HL-60 (cell line): Measurements from ENCODE around the gene MAPK12.

Experiments used
- DNase-seq, 2 experiments: peaks; one replicate each; pipeline ENCODE4 v3.0.0-alpha.2; 2010 to 2020; ENCODE audit warnings: low read depth in 1 of 2, low spot score in 1 of 2
- H3K27ac ChIP-seq: fragments of 250-450 bp; sonication (Bioruptor Pico); replicated peaks from 2 replicates; pipeline ENCODE4 v1.5.1; 2020; ENCODE audit warnings: mild to moderate bottlenecking, moderate library complexity
- H3K27me3 ChIP-seq: fragments of 250-450 bp; sonication (Bioruptor Pico); 2 replicates; pipeline ENCODE4 v1.5.1; 2021; ENCODE audit warnings: mild to moderate bottlenecking, moderate library complexity; ENCODE audit not compliant: insufficient read depth, poor library complexity, severe bottlenecking
- H3K4me3 ChIP-seq: replicated peaks from 2 replicates; pipeline ENCODE4 v1.5.1; 2011; ENCODE audit warnings: mild to moderate bottlenecking, control low read depth, low read length; ENCODE audit not compliant: insufficient read depth
- CTCF ChIP-seq: IDR thresholded peaks from one replicate; pipeline ENCODE4 v1.5.1; 2011; ENCODE audit warnings: low read length, control low read depth, inconsistent platforms; ENCODE audit not compliant: insufficient read depth
- GABPA ChIP-seq: IDR thresholded peaks from 2 replicates; pipeline ENCODE4 v1.6.1; 2012; ENCODE audit warnings: low read depth
- POLR2AphosphoS5 ChIP-seq: IDR thresholded peaks from 2 replicates; pipeline ENCODE4 v1.6.1; 2012; ENCODE audit warnings: low read depth
- REST ChIP-seq: IDR thresholded peaks from 2 replicates; pipeline ENCODE4 v1.6.1; 2012; ENCODE audit warnings: low read depth; ENCODE audit not compliant: insufficient replicate concordance
- SPI1 ChIP-seq: IDR thresholded peaks from 2 replicates; pipeline ENCODE4 v1.6.1; 2012; ENCODE audit warnings: low read depth, mild to moderate bottlenecking, borderline replicate concordance

The MAPK12 gene

GRCh38 chr22:50305393-50305922 lies 44.0 kb upstream of the MAPK12 start:
- Histone ChIP-seq H3K27ac (peak overlapping the region; percentile 61), H3K27me3 (no peaks in the 10 kb centered on the region), H3K4me3 (peak overlapping the region; percentile 75)
- DNase-seq, result no peak
- no peak for TF ChIP-seq POLR2AphosphoS5
- TF ChIP-seq REST, result no peak
- TF ChIP-seq CTCF, result no peak
- TF ChIP-seq GABPA, result no peak
- TF ChIP-seq SPI1, result no peak

- DNase-seq, result peak; percentile 78 to 81
- Histone ChIP-seq H3K27me3 (no peaks in the 10 kb centered on the region), H3K4me3 (peak overlapping the region; percentile 75), H3K27ac (peak overlapping the region; percentile 62)
- no peak for TF ChIP-seq CTCF
- no peak for TF ChIP-seq GABPA
- no peak for TF ChIP-seq POLR2AphosphoS5
- TF ChIP-seq SPI1, result peak; percentile 21; the same call in 1 of the 2 replicates
- no peak for TF ChIP-seq REST
These were observed 43.3 kb upstream of the MAPK12 start for GRCh38 chr22:50304528-50305392.

- peak; percentile 56 to 59 for DNase-seq
- peak overlapping the region; percentile 62 for H3K27ac ChIP-seq
- no peak for TF ChIP-seq REST
- no peak for TF ChIP-seq GABPA
- no peak for TF ChIP-seq CTCF
- TF ChIP-seq POLR2AphosphoS5, result no peak
- TF ChIP-seq SPI1, result no peak
- H3K27me3 ChIP-seq, result no peaks in the 10 kb centered on the region
- H3K4me3 ChIP-seq, result peak overlapping the region; percentile 17
These were observed 42.5 kb upstream of the MAPK12 start for GRCh38 chr22:50303848-50304527.
